Measurements from ENCODE around the gene RBM42.

Gene RBM42

DNA sequence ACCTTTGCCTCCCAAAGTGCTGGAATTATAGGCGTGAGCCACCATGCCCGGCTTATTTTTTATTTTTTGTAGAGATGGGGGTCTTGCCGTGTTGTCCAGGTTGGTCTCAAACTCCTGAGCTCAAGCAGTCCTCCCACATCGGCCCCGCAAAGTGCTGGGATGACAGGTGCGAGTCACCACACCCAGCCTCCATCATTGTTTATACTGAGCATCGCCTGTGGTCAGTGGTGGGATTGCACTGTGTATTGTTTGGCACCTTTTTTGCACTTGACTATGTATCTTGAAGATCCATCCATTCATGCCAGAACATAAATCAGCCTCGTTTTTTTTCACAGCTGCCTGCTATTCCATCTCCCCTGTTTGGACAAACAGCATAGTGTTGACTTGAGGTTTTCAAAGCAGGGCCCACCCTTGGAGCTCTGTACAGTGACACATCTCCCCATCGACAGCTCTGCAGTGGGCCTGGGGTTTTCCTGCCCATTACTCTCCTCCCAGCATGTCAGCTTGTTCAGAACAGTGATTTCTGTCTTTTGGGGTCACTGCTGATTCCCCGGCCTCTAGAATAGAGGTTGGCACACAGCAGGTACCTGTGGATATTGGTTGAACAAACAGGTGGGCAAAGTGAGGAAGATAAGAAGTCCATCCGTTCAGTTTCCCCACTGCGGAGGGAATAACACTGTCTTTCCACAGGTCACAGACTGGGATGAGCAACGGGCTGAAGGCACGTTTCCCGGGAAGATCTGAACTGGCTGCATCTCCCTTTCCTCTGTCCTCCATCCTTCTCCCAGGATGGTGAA is 29.3 kb downstream of the RBM42 start:
- in situ Hi-C loops (cut with MboI; ENCODE audit: low pct_unique_long_range_greater_than_20kb, low sequenced_read_pairs, unreplicated experiment) = no loop called here
- no peak for DNase-seq (ENCODE audit: low spot score)
- TF ChIP-seq, protein P1, sequence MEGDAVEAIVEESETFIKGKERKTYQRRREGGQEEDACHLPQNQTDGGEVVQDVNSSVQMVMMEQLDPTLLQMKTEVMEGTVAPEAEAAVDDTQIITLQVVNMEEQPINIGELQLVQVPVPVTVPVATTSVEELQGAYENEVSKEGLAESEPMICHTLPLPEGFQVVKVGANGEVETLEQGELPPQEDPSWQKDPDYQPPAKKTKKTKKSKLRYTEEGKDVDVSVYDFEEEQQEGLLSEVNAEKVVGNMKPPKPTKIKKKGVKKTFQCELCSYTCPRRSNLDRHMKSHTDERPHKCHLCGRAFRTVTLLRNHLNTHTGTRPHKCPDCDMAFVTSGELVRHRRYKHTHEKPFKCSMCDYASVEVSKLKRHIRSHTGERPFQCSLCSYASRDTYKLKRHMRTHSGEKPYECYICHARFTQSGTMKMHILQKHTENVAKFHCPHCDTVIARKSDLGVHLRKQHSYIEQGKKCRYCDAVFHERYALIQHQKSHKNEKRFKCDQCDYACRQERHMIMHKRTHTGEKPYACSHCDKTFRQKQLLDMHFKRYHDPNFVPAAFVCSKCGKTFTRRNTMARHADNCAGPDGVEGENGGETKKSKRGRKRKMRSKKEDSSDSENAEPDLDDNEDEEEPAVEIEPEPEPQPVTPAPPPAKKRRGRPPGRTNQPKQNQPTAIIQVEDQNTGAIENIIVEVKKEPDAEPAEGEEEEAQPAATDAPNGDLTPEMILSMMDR (IDR thresholded peaks at IDR 0.05; ENCODE audit: extremely low read depth, insufficient read depth, missing control alignments) = peak; percentile 2

DNA sequence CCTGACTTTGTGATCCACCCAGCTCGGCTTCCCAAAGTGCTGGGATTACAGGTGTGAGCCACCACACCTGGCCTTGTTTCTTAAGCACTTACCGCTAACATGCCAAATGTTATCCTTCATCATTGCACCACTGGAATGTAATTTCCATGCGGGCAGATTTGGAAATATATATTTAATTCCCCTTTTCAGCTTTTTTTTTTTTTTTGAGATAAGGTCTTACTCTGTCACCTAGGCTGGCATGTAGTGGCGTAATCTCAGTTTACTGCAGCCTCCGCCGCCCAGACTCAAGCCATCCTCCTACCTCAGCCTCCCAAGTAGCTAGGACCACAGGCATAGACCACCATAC is 33.1 kb downstream of the RBM42 start:
- in situ Hi-C loops (cut with MboI; ENCODE audit: low pct_unique_long_range_greater_than_20kb, low sequenced_read_pairs, unreplicated experiment) = no loop called here
- DNase-seq (ENCODE audit: low spot score) = no peak
- TF ChIP-seq, protein P1 (IDR thresholded peaks at IDR 0.05; ENCODE audit: extremely low read depth, insufficient read depth, missing control alignments) = no peak

DNA sequence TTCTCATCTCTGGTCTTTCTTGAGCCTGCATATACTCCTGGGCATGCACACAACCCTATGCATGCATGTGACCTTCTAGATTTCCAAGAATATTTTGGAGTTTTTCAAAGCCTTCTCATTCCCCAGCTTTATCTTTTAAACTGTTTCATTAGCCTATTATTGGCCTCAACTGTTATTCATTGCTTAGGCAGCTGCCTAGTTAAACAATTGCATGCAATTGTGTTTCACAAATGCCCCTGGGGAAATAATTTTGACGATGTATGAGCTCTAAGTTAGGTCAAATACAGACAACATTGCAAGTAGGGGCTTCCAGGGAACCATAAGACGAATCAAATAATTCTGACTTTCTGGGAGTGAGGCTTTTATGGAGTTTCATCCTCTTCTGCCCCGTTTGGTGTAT is 35.1 kb downstream of the RBM42 start:
- TF ChIP-seq, protein P1 (IDR thresholded peaks at IDR 0.05; ENCODE audit: extremely low read depth, insufficient read depth, missing control alignments) = no peak
- in situ Hi-C loops (cut with MboI; ENCODE audit: low pct_unique_long_range_greater_than_20kb, low sequenced_read_pairs, unreplicated experiment) = no loop called here
- DNase-seq (ENCODE audit: low spot score) = no peak

DNA sequence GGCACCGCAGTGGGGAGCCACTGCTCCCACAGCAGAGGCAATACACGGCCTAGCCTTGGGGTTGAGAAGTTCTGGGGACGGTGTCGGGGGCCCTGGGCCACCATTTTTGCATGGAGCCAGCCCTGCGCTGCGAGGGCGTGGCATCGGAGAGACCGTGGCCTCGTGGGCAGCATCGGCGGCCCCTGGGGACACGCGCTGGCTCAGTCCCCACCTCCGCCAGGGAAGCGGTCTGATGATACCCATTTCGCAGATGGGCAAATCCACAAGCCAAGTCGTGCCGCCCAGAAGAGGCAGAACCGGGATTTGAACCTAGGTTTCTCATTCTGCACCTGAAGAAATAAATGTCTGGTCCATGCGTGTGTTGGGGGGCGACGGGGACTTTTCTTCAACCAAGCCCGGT is 36.3 kb downstream of the RBM42 start:
- no peak for DNase-seq (ENCODE audit: low spot score)
- in situ Hi-C loops (cut with MboI; ENCODE audit: low pct_unique_long_range_greater_than_20kb, low sequenced_read_pairs, unreplicated experiment) = no loop called here
- TF ChIP-seq, protein P1 (IDR thresholded peaks at IDR 0.05; ENCODE audit: extremely low read depth, insufficient read depth, missing control alignments) = no peak

DNA sequence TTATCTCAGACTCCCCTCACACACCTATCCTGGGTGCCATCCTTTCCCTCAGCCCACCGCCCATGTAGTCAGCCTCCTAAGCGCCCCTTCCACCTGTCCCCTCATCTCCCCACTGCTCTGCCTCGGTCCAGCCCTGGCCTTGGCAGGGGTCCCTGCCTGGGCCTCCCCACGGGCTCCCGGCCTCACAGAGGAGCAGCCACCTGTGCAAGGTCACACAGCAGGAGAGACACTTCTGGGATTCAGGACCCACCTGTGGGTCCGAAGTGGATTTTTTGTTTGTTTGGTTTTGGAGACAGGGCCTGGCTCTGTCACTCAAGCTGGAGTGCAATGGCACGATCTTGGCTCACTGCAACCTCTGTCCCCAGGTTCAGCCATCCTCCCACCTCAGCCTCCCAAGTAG is 36.8 kb downstream of the RBM42 start:
- TF ChIP-seq, protein P1 (IDR thresholded peaks at IDR 0.05; ENCODE audit: extremely low read depth, insufficient read depth, missing control alignments) = no peak
- no peak for DNase-seq (ENCODE audit: low spot score)
- in situ Hi-C loops (cut with MboI; ENCODE audit: low pct_unique_long_range_greater_than_20kb, low sequenced_read_pairs, unreplicated experiment) = no loop called here

DNA sequence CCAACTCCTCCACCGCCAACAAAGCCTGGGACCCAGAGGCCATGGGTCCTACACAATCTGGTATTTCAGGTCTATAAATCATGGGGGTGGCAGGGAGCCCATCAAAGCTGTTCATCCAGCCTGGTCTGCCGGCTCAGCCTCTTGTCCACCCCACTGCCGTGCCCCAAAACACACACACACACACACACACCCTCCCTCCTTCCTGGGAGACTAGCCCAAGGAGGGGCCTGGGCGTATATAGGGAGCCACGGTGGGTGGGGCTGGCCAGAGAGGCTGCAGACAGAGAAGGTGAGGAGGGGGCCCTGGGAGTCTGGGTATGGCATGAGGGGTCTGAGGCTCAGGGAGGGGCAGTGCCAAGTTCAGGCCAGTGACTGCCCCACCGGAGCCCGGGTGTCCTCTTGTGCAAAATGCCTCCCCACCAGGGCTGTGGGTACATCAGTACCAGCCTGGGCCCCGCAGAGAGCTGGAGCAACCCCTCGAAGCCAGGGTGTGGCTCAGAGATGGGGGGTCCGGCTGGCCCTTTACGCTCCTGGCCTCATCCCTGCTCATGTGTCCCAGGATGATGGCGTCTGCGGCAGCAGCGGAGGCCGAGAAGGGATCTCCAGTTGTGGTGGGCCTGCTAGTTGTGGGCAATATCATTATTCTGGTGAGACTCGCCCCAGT is 37.5 kb downstream of the RBM42 start, which contains the start of gene UPK1A:
Gene UPK1A, plus strand, starts transcription at position 267 of the 663 bp plus-strand sequence. Its CDS starts 296 bp downstream, at position 563.
- in situ Hi-C loops (cut with MboI; ENCODE audit: low pct_unique_long_range_greater_than_20kb, low sequenced_read_pairs, unreplicated experiment) = no loop called here
- no peak for DNase-seq (ENCODE audit: low spot score)
- TF ChIP-seq, protein P1 (IDR thresholded peaks at IDR 0.05; ENCODE audit: extremely low read depth, insufficient read depth, missing control alignments) = no peak

Data from GM13977 (cell line).